ENCODE results near the gene ARGLU1. TPM values are rescaled to one million over a fixed set of nuclear protein-coding genes. Genes with fewer than 3 reads are reported as not detected.

The ARGLU1 gene
- total and polyA plus RNA-seq, 9 of the 15 experiments (the other 6 are each of a cell fraction or from before 2014, with no cell fraction given) = 19.3 to 99.9 (median 49.3) TPM

GRCh38 chr13:106599875-106600797, 32.2 kb upstream of the ARGLU1 start:
- no peak overlapping the region for H3K9ac ChIP-seq (ENCODE audit: insufficient read depth in 1 of 2, low read depth in 2 of 2, low read length in 2 of 2)
- no peak overlapping the region for H2AFZ ChIP-seq (ENCODE audit: low read depth, low read length)
- H3K79me2 ChIP-seq (ENCODE audit: control insufficient read depth, insufficient read depth, low read length) = no peaks in the 10 kb centered on the region
- ChIA-PET POLR2A (interaction anchor here (0.8 kb wide), 1 partner anchor 36 kb away, joined by 3 read pairs; no protein-coding TSS in a partner anchor), CTCF (ENCODE audit: low intra/inter-chr PET ratio) (no interaction called here)
- no peak overlapping the region for H3K4me3 ChIP-seq
- H4K20me1 ChIP-seq (replicated peaks; ENCODE audit: control insufficient read depth, insufficient read depth, low read length) = no peaks in the 10 kb centered on the region
- no peaks in the 10 kb centered on the region; a peak in 1 of 5 replicates for H3K27me3 ChIP-seq (ENCODE audit: control insufficient read depth in 2 of 2, insufficient read depth in 2 of 2, low read length in 2 of 2)
- in situ Hi-C loops (cut with MboI) = no loop called here
- H3K9me1 ChIP-seq (ENCODE audit: control insufficient read depth, insufficient read depth, low read length) = no peaks in the 10 kb centered on the region
- no peaks in the 10 kb centered on the region for H3K4me1 ChIP-seq (replicated peaks in 1 of 2; ENCODE audit: control insufficient read depth in 2 of 2, insufficient read depth in 2 of 2, low read length in 2 of 2)
- no peak overlapping the region for H3K27ac ChIP-seq (ENCODE audit: extremely low read depth, low read depth, low read length)
- no TSS peak for BruUV-seq (replicated peaks)
- H3K9me3 ChIP-seq (replicated peaks; ENCODE audit: control insufficient read depth, insufficient read depth, low read depth, low read length) = no peaks in the 10 kb centered on the region
- 3% methylated on average over 5 of the region's 6 CpGs for WGBS (ENCODE audit: insufficient coverage, low coverage, missing lambda C conversion rate)
- no peak overlapping the region for H3K4me2 ChIP-seq (ENCODE audit: insufficient read depth, low read length)
- intact Hi-C loops (cut with micrococcal nuclease) = no loop called here
- ATAC-seq (no peak), DNase-seq (ENCODE audit: extremely low read depth in 1 of 4, low spot score in 3 of 4) (no peak), FAIRE-seq (no peak)
- H3K36me3 ChIP-seq (ENCODE audit: control insufficient read depth, insufficient read depth, low read length) = no peaks in the 10 kb centered on the region
- no peak for TF ChIP-seq BRD9 (IDR thresholded peaks at IDR 0.05; ENCODE audit: low read depth, partially characterized antibody)
- TF ChIP-seq ZNF584 (CRISPR knock-in tag; IDR thresholded peaks at IDR 0.05; ENCODE audit: low read depth) = no peak
- TF ChIP-seq PHTF2 (CRISPR knock-in tag; IDR thresholded peaks at IDR 0.05) = no peak
- no peak for TF ChIP-seq ZNF668 (CRISPR knock-in tag; IDR thresholded peaks at IDR 0.05)
- TF ChIP-seq ZNF77 (CRISPR knock-in tag; IDR thresholded peaks at IDR 0.05) = no peak
- no peak for TF ChIP-seq STAT5B (CRISPR knock-in tag; IDR thresholded peaks at IDR 0.05)
- TF ChIP-seq TEAD4 (IDR thresholded peaks at IDR 0.05; ENCODE audit: low read length) = no peak
- TF ChIP-seq TEAD4 (CRISPR knock-in tag; IDR thresholded peaks at IDR 0.05; ENCODE audit: borderline replicate concordance) = no peak
- no peak for TF ChIP-seq ZNF75A (CRISPR knock-in tag; IDR thresholded peaks at IDR 0.05)
- no peak for TF ChIP-seq COPS2 (conservative IDR thresholded peaks at IDR 0.05)
- no peak for TF ChIP-seq ZNF253 (CRISPR knock-in tag; conservative IDR thresholded peaks at IDR 0.05)
- no peak for TF ChIP-seq ZNF311 (CRISPR knock-in tag; IDR thresholded peaks at IDR 0.05)
- no peak for TF ChIP-seq HOXB6 (CRISPR knock-in tag; IDR thresholded peaks at IDR 0.05; ENCODE audit: borderline replicate concordance)
- TF ChIP-seq, protein P1, sequence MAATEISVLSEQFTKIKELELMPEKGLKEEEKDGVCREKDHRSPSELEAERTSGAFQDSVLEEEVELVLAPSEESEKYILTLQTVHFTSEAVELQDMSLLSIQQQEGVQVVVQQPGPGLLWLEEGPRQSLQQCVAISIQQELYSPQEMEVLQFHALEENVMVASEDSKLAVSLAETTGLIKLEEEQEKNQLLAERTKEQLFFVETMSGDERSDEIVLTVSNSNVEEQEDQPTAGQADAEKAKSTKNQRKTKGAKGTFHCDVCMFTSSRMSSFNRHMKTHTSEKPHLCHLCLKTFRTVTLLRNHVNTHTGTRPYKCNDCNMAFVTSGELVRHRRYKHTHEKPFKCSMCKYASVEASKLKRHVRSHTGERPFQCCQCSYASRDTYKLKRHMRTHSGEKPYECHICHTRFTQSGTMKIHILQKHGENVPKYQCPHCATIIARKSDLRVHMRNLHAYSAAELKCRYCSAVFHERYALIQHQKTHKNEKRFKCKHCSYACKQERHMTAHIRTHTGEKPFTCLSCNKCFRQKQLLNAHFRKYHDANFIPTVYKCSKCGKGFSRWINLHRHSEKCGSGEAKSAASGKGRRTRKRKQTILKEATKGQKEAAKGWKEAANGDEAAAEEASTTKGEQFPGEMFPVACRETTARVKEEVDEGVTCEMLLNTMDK (IDR thresholded peaks at IDR 0.05; ENCODE audit: borderline replicate concordance, insufficient read depth, low read depth, low read length, poor library complexity, severe bottlenecking) = no peak
- TF ChIP-seq NRF1 (conservative IDR thresholded peaks at IDR 0.05 in 1 of 2, IDR thresholded peaks at IDR 0.05 in 1 of 2) = no peak
- TF ChIP-seq SRSF3 (IDR thresholded peaks at IDR 0.05; ENCODE audit: insufficient read depth, low read length) = no peak
- TF ChIP-seq ESRRB (CRISPR knock-in tag; IDR thresholded peaks at IDR 0.05; ENCODE audit: borderline replicate concordance) = no peak
- TF ChIP-seq SRSF9 (IDR thresholded peaks at IDR 0.05; ENCODE audit: borderline replicate concordance, low read depth, low read length) = no peak
